T-helper 2 cell treated with Interferon-gamma antibody and Interleukin-4, amounts not matched to agents 100 ng/mL and 5 ng/mL, for 36 hours (primary cell): ENCODE measurements around the gene TMEM95. TPM values are rescaled to one million over a fixed set of nuclear protein-coding genes. Genes with fewer than 3 reads are reported as not detected.
"Not testable (repeated sequence)": the region's sequence is repeated elsewhere in the genome, so short reads cannot be mapped to it uniquely, and the experiment has no call there.

Experiments used
- intact Hi-C: fragments of 100-400 bp; cut with micrococcal nuclease; formaldehyde crosslinking; loops from one replicate; pipeline ENCODE4 v1.15.1; 2023
- total RNA-seq: library from RNA; stranded (reverse); gene quantifications from 2 replicates; pipeline ENCODE4 v1.2.3, GENCODE V29; 2022

Gene TMEM95
- total RNA-seq, 1 donor from 2014 or later = not detected

GRCh38 chr17:7340179-7340578 is 14.8 kb upstream of the TMEM95 start:
- intact Hi-C loops = no loop called here

GRCh38 chr17:7341842-7342241 is 13.1 kb upstream of the TMEM95 start:
- intact Hi-C loops = no loop called here

- intact Hi-C loops = no loop called here
Observed at GRCh38 chr17:7343250-7343649, 11.7 kb upstream of the TMEM95 start.

GRCh38 chr17:7346761-7347614 is 8.0 kb upstream of the TMEM95 start:
- intact Hi-C loops = no loop called here

GRCh38 chr17:7347630-7348477 is 7.1 kb upstream of the TMEM95 start:
- intact Hi-C loops = no loop called here

GRCh38 chr17:7348478-7349242 is 6.3 kb upstream of the TMEM95 start:
- intact Hi-C loops = no loop called here

- intact Hi-C loops = loop anchor here (1.0 to 10.0 kb wide), 7 partner anchors 15 to 335 kb away; partner anchors contain the start of genes ACAP1, EIF5A, NEURL4 and POLR2A
Observed at GRCh38 chr17:7351665-7352502, 3.1 kb upstream of the TMEM95 start, which contains the start of gene KCTD11. Gene KCTD11, plus strand, starts transcription at chr17:7352162.

GRCh38 chr17:7352503-7352889 is 2.5 kb upstream of the TMEM95 start:
- intact Hi-C loops = loop anchor here (5.0 to 10.0 kb wide), 4 partner anchors 45 to 335 kb away; partner anchors contain the start of genes EIF5A, POLR2A, SLC35G6 and TMEM256

GRCh38 chr17:7352910-7353635 is 1.9 kb upstream of the TMEM95 start:
- intact Hi-C loops = loop anchor here (5.0 to 10.0 kb wide), 4 partner anchors 46 to 334 kb away; partner anchors contain the start of genes EIF5A, POLR2A, SLC35G6 and TMEM256

GRCh38 chr17:7354262-7354843 is 603 bp upstream of the TMEM95 start:
- intact Hi-C loops = loop anchor here (5.0 to 10.0 kb wide), 4 partner anchors 47 to 333 kb away; partner anchors contain the start of genes EIF5A, POLR2A, SLC35G6 and TMEM256

- intact Hi-C loops = loop anchor here (10.0 kb wide), 1 partner anchor 129 kb away; the partner anchor contains the start of genes POLR2A and SLC35G6
Observed at GRCh38 chr17:7355573-7355972, 617 bp downstream of the TMEM95 start.

GRCh38 chr17:7356072-7356549 is 1.2 kb downstream of the TMEM95 start:
- intact Hi-C loops = loop anchor here (1.0 to 10.0 kb wide), 3 partner anchors 79 to 205 kb away; partner anchors contain the start of genes POLR2A, SENP3, SLC35G6 and TMEM102

GRCh38 chr17:7356756-7357155 is 1.8 kb downstream of the TMEM95 start:
- intact Hi-C loops = loop anchor here (1.0 to 10.0 kb wide), 3 partner anchors 79 to 205 kb away; partner anchors contain the start of genes POLR2A, SENP3, SLC35G6 and TMEM102

- intact Hi-C loops = loop anchor here (10.0 kb wide), 1 partner anchor 127 kb away; the partner anchor contains the start of genes POLR2A and SLC35G6
Observed at GRCh38 chr17:7357381-7357780, 2.4 kb downstream of the TMEM95 start.

- intact Hi-C loops = no loop called here
Observed at GRCh38 chr17:7361906-7362305, 7.0 kb downstream of the TMEM95 start.

- intact Hi-C loops = no loop called here
Observed at GRCh38 chr17:7363311-7363710, 8.4 kb downstream of the TMEM95 start.

- intact Hi-C loops = not testable (repeated sequence)
Observed at GRCh38 chr17:7365963-7366362, 11.0 kb downstream of the TMEM95 start.

GRCh38 chr17:7367083-7367482 is 12.1 kb downstream of the TMEM95 start:
- intact Hi-C loops = no loop called here
